GM23248 (cell line): ENCODE results near the gene ATP5F1C.

Experiments
- EZH2 ChIP-seq: fragments of 200-600 bp; sonication (generic); IDR thresholded peaks from 2 replicates; pipeline ENCODE4 v1.6.1; 2018; ENCODE audit warnings: antibody characterized with exemption, mild to moderate bottlenecking; ENCODE audit not compliant: insufficient read depth, poor library complexity, severe bottlenecking
- EZH2phosphoT487 ChIP-seq: fragments of 200-600 bp; sonication (generic); IDR thresholded peaks from 2 replicates; pipeline ENCODE4 v1.6.1; 2018; ENCODE audit warnings: antibody characterized with exemption, moderate library complexity, mild to moderate bottlenecking, low read depth; ENCODE audit not compliant: insufficient read depth

DNA sequence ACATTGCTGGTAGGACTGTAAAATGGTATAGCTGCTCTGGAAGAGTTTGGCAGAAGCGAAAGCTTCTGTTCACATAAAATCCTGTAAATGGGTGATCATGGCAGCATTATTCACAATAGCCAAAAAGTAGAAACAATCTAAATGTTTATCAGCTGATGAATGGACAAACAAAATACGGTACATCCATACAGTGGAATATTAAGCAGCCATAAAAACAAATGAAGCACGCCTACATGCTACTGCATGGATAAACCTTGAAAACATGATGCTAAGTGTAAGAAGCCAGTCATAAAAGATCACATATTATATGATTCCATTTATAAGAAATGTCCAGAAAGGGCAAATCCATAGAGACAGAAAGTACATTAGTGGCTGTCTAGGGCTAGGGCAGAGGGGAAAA is 32.9 kb upstream of the ATP5F1C start:
- no peak for TF ChIP-seq EZH2
- TF ChIP-seq EZH2phosphoT487: no peak
